SHP77 (cell line): ENCODE results near the gene SART1.

ENCODE experiments used
- DNase-seq, 2 experiments: peaks; one replicate each; lab custom pipeline; 2025; lab: John Stamatoyannopoulos, UW

Gene SART1

GRCh38 chr11:65961267-65962140 is at the start of gene SART1:
Gene SART1 (plus strand): TSS chr11:65961734. CDS start chr11:65961781, 47 bp downstream.
- peak; percentile 95 to 97 for DNase-seq

GRCh38 chr11:65912845-65913244 is 48.7 kb upstream of the SART1 start:
- DNase-seq: no peak

- DNase-seq: no peak
These were observed 46.3 kb upstream of the SART1 start for GRCh38 chr11:65915101-65915820.

- no peak for DNase-seq
These were observed 45.7 kb upstream of the SART1 start for GRCh38 chr11:65915821-65916251.

GRCh38 chr11:65916391-65916790 is 45.1 kb upstream of the SART1 start:
- DNase-seq: no peak

GRCh38 chr11:65917077-65917433 is 44.5 kb upstream of the SART1 start:
- no peak for DNase-seq

- DNase-seq: no peak
These were observed 43.9 kb upstream of the SART1 start for GRCh38 chr11:65917434-65918210.

- no peak for DNase-seq
These were observed 43.1 kb upstream of the SART1 start, which contains the start of gene C11orf68 for GRCh38 chr11:65918211-65919140. Gene C11orf68 (minus strand): TSS chr11:65919062. CDS start chr11:65919031, 31 bp downstream.

- peak; percentile 92 to 98 for DNase-seq
These were observed 42.4 kb upstream of the SART1 start, which contains the start of gene DRAP1 for GRCh38 chr11:65919141-65919572. Gene DRAP1 (plus strand): TSS chr11:65919426. CDS start chr11:65919502, 76 bp downstream.

GRCh38 chr11:65919573-65920371 is 41.8 kb upstream of the SART1 start:
- DNase-seq: no peak

- DNase-seq: no peak
These were observed 41.1 kb upstream of the SART1 start for GRCh38 chr11:65920372-65920802.

- no peak for DNase-seq
These were observed 40.4 kb upstream of the SART1 start for GRCh38 chr11:65921033-65921555.

- no peak for DNase-seq
These were observed 39.7 kb upstream of the SART1 start for GRCh38 chr11:65921876-65922275.

- DNase-seq: no peak
These were observed 39.0 kb upstream of the SART1 start for GRCh38 chr11:65922565-65922964.

- no peak for DNase-seq
These were observed 36.1 kb upstream of the SART1 start for GRCh38 chr11:65925397-65925796.

- no peak for DNase-seq
These were observed 33.6 kb upstream of the SART1 start for GRCh38 chr11:65927904-65928397.

- DNase-seq: no peak
These were observed 32.9 kb upstream of the SART1 start for GRCh38 chr11:65928667-65929066.

- no peak for DNase-seq
These were observed 29.6 kb upstream of the SART1 start for GRCh38 chr11:65931773-65932557.

- peak; percentile 21 to 30 for DNase-seq
These were observed 29.0 kb upstream of the SART1 start for GRCh38 chr11:65932558-65932919.
